HG02970 (cell line): ENCODE results near the gene KRTAP17-1.
"Not testable (repeated sequence)": the region's sequence is repeated elsewhere in the genome, so short reads cannot be mapped to it uniquely, and the experiment has no call there.

ENCODE experiments used
- ATAC-seq: cut with Tn5 transposase; IDR thresholded peaks from one replicate; pipeline ENCODE4 v1.9.1; 2021; ENCODE audit warnings: mild to moderate bottlenecking, moderate library complexity, moderate number of reproducible peaks; ENCODE audit not compliant: unreplicated experiment, low FRiP score

The KRTAP17-1 gene

DNA sequence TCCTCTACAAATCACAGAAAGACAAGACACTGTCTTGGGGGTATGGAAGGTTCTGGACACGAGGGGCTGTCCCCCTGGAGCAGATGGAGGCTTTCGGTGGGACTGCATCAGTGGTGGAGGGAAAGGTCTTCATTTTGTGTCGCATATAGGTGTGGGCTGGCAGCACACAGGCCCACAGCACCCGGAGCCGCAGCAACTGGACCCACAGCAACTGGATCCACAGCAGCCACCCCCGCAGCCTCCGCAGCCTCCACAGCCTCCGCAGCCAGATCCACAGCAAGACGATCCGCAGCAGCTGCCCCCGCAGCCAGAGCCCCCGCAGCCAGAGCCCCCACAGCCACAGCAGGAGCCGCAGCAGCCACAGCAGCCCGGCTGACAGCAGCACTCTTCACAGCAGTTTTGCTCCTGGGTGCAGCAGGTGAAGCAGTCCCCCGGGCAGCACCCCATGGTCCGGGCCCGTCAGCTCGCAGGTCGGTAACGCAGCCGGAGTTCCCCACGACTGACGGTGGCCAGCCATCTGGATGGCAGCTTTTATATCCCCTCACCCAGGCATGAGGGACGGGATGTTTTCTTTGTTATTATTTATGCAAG, at the start of gene KRTAP17-1:
KRTAP17-1 (minus strand) TSS at position 507 of the 591 bp plus-strand sequence; CDS start at position 447, 60 bp downstream.
- ATAC-seq = no peak

DNA sequence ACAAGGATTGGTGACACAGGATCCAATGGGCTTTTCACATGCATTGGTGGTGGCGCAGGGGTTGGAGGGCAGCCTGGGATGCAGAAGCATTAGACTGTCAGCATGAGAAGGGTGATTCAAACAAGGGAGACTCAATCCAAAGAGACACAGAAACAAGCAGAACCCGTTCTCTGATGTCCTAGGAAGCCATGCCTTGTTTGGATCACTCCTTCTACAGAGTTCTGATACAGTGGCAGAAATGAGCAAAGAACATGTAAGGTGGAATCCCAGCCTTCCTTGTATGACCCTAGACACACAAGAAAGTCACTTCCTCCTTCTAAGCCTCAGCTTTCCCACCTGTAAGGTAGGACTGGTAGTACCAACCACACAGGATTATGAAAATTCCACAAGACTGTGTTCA, 48.4 kb upstream of the KRTAP17-1 start:
- ATAC-seq = no peak

DNA sequence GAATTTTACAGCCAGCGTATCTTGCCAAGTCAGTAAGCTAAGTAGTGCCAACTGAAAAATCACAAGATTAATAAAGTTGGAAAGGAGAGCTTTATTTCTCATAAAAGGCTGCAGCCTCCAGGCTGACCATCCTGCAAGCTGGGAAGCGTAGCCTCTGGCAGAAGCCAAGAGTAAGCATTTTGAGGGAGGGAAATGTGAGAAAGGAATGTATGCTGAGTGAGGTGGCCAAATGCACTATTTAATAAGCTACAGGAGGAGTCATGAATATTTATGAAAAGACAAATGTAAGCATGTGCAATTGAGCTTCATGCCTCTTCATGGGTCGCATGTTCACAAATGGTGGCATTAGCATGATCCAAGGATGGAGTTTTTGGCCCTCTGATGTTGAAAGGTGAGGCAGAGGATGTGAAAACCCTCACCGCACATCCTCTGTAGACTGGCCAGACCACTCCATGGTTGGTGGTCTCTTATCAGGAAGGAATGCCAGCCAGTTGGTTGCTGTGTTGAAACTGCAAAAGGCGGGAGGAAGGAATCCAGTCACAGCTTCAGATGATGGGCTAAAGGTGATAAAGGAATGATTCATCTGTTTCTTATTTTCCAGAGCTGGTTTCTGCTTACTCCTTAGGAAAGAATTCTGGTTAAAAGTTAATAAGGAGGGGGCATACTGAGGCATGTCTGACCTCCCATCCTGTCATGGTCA, 44.9 kb upstream of the KRTAP17-1 start:
- no peak for ATAC-seq

DNA sequence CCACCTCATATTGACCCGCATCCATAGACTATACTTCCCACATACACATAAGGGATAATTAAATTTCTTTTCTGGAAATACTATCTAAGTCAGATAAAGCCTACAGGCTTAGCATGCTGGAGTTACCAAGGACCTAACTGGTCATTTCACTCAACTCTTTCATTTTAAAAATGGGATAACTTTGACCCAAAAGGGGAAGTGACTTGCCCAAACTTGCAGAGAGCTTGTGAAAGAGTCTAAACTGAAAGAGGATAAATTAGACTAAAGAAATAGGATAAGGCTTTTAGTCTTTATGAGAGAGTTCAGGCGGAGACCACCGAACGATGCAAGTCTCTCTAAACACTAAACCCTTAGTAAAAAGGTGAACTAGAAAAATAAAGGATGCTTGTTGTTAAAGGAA, 39.0 kb upstream of the KRTAP17-1 start:
- no peak for ATAC-seq

- ATAC-seq = no peak
Observed at GRCh38 chr17:41352597-41353366, 37.3 kb upstream of the KRTAP17-1 start.

- ATAC-seq = no peak
Observed at GRCh38 chr17:41351177-41351576, 35.7 kb upstream of the KRTAP17-1 start.

- not testable (repeated sequence) for ATAC-seq
Observed at GRCh38 chr17:41350381-41350878, 34.9 kb upstream of the KRTAP17-1 start, which contains the start of gene KRT33A. Gene KRT33A, minus strand, starts transcription at chr17:41350828. Its CDS starts 61 bp downstream, at chr17:41350767.

DNA sequence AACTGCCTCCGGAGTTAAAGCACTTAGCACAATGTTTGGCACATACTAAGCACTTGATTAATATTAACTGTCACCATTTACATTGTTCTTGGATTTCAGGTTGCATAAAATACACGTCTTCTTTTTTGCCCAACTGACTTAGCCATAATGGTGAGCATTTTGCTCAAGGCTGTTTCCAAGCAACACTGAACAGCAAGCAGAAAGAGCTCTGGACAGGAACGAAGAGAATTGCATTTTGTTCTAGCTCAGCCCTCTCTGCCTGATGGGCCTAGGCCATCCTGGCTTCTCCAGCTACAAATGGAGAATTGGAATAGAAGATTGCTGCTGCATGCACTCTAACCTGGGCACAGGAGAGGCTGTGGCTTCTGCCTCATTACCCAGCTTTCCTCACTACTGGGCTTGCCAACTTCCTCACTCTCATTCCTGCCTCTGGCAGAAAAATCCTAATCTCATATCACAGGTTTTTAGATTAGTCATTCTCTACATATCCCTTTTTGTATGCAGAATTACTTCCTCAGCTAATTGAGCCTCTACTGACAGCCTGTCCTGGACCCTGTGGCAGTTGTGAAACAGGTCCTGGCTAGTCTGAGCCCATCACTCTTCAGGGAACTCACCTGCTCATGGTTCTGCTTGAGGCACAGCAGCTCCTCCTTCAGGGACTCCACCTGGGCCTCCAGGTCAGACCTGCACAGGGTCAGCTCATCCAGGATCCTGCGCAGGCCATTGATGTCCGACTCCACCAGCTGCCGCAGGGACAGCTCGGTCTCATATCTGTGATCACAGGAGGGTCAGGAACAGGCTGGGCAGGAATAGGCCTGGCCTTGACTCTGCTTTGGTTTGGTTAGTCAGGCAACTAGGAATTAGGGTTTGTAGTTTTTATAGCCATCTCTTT, 32.6 kb upstream of the KRTAP17-1 start:
- ATAC-seq = no peak

DNA sequence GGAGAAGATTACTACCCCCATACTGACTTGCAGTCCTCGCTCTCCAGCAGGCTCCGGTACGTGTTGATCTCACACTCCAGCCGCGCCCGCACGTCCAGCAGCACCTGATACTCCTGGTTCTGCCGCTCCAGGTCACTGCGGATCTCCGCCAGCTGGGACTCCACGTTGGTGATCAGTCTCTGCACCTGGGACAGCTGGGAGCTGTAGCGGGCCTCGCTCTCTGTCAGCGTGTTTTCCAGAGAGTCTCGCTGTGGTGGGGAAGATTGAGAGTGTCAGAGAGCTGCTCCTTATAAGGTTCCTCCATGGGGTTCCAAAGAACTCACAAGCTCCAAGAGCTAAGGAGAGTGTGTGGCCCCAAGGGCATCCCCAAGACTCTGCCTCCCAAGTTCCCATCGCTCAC, 30.9 kb upstream of the KRTAP17-1 start:
- ATAC-seq = not testable (repeated sequence)

DNA sequence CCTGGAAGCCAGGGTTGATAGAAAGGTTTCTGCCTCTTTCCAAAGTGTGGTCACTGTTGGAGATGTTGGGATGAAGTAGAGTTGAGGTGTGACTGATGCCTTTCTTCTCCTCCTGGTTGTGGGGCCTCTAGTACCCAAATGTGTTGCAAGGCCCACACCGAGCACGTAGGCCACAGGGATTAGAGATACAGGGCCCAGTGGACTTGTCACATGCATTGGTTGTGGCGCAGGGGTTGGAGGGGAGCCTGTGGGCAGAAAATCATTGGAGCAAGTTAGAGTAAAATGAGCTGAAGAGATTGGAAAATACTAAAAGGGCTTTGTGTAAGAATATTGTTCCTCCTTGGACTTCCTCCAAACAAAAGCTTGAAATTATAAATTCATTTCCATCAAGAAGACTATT, 30.5 kb upstream of the KRTAP17-1 start:
- ATAC-seq = no peak

DNA sequence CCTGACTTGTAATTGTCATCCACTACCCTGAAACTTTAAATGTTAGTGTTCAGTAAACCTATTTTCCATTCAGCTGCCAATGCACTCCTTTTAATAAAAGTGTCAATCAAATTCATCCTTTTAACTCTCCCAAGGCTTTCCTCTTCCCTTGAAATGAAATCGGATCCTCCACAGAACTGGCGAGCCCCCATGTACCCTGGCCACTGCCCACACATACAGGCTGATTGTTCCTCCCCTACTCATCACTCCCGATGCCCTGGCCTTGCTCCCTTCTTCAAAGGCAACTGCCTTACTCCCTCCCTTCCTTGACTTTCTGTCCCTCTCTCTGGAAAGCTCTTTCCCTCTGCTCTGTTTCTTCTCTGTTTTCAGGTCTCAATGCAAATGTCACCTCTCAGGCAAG, 27.5 kb upstream of the KRTAP17-1 start:
- ATAC-seq = no peak

GRCh38 chr17:41340934-41341861, 25.7 kb upstream of the KRTAP17-1 start:
- no peak for ATAC-seq

DNA sequence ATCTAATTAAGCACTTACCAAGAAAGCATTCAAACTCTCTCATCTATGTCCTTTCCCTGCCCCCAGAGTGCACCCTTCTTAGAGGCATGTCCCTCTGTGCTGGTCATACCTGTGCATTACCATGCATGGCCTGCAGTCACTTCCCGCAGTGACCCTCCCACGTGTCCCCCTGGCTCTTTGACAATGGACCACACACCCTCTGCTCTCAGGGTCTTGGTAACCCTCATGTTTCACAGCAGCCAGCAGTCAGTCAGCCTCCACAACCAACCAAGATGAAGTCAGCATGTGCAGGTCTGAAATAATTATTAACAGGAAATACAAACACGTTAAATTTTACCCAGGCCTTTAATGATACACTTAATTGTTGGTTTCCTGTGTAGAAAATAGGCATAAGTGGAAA, 25.0 kb upstream of the KRTAP17-1 start:
- no peak for ATAC-seq

GRCh38 chr17:41339571-41340172, 24.2 kb upstream of the KRTAP17-1 start:
- no peak for ATAC-seq

- ATAC-seq = no peak
Observed at GRCh38 chr17:41338961-41339485, 23.5 kb upstream of the KRTAP17-1 start.

GRCh38 chr17:41335747-41336146, 20.2 kb upstream of the KRTAP17-1 start:
- ATAC-seq = no peak

DNA sequence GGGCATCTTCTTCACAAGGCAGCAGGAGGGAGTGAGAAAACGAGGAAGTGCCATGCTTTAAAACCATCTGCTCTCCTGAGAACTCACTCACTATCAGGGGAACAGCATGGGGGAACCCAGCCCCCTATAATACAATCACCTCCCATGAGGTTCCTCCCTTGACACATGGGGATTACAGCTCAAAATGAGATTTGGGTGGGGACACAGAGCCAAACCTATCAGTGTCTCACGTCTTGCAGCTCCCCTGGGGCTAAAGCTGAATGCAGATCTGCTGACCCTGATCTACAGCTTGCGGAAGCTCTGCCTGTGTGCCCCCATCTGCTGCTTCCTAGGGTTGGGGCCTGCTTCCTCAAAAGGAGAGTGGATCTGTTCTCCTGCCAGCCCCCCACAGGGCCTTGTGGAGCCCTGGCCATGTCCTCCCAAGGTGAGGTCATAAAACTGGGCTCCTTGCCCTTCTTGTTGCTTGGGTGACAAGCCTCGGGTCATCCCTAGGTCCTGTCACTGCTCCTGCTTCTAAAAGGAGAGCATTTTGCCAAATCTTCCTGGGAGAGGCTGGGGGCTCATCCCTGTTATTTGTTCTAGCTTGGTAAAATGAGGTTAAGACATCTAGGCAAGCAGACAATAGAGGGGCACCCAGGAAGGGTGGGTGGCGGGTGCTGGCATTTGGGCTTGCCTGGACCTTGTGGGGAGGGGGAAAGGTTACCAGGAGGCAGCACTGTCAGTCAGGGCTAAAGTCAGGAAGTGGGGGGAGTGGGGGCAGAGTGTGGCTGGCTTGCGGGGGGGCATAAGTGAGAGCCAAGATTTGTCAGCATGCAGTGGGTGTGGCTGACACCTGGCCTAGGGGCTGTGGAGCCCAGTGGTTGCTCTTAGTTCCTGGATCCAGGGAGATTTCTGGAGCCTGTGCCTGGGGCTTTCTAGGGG, 19.1 kb upstream of the KRTAP17-1 start:
- no peak for ATAC-seq
